ENCODE measurements around the gene QSOX1.

The QSOX1 gene

GRCh38 chr1:180169640-180170195, 15.0 kb downstream of the QSOX1 start:
- DNase-seq = no peak

GRCh38 chr1:180170546-180171151, 16.0 kb downstream of the QSOX1 start:
- no peak for DNase-seq

DNA sequence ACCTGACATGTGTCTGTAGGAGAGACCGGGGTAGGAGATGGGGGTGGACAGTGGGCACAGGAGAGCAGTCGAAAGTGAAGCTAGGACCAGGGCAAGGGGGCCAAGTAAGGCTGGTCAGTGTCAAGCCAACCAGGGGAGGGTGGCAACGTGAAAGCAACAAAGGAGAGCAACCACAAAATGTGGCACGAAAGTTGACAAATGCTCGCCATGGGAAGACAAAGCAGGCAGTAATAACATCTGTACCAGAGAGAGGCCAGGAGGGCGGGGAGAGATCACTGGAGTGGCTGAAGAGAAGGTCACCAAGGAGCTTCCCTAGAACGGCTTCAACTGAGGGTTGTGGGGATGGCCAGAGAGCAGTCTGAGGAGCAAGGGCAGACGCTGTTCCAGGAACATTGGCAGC, 17.0 kb downstream of the QSOX1 start:
- DNase-seq = no peak

- no peak for DNase-seq
Observed at GRCh38 chr1:180173451-180173850, 18.8 kb downstream of the QSOX1 start.

DNA sequence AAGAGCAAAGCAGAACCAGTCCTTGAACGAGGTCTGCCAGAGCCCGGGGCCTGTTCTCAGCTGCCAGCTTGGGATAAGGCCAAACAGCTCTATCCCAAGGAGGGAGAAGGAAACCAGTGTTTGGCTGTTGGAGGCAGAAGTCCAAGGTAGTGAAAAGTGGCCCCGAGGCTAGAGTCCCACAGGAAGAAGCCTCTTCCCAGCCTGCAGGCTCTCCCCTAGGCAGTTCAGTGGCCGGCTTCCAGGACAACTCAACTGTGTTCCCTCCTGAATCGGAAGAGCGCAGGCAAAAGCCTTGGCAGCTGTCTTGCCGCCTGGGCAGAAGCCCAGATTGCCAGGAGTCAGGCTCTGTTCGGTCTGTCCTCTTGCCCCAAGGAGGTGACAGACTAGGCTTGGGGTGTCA, 19.3 kb downstream of the QSOX1 start:
- peak in 38 of 51 donors; percentile 15 to 86 (median 61) for DNase-seq

DNA sequence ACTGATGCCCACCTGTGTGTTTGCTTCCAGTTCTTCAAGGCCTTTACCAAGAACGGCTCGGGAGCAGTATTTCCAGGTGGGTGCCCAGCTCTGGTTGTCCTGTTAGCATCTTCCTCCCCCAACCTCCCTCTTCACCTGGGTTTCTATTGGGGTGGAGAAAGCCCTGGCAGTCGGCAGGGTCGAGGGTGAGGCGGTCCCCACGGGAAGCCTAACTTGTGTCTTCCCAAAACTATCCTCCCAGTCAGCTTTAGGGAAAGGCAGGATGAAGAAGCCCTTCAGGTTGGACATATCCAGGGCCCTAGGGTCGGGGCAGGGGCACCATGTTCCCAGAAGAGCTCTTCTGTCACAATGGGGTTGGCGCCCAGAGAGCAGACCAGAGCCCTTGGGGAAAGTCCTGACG, 20.6 kb downstream of the QSOX1 start:
- DNase-seq = no peak

DNA sequence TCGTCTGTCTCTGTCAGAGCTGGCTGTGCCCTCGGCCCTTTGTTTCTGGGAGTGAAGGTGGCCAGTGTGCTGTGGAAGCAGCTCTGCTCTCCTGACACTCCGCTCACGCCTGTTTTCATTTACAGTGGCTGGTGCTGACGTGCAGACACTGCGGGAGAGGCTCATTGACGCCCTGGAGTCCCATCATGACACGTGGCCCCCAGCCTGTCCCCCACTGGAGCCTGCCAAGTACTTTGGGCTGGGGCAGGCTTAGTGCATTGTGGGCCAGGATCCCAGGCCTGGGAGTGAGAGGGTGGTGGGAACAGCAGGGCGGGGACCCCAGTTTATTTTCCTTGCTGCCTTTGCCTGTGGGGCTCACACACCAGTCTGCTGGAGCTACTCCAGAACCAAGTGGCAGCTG, 21.1 kb downstream of the QSOX1 start:
- peak in 2 of 51 donors; percentile 22 to 40 for DNase-seq

DNA sequence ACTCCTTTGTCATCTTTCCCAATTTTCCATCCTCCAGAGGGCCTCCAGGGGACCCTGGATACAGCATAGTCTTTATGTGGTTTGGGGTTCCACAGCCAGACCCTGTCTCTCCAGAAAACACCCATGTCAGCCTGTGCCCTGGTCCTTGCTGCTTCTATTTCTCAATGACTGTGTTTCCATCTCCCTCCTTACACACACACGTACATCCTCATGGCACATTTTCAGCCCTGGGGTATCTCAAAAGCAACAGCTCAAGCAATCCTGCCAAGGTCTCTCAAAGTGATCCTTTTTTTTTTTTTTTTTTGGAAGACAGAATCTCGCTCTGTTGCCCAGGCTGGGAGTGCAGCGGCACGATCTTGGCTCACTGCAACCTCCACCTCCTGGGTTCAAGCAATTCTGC, 22.3 kb downstream of the QSOX1 start:
- no peak for DNase-seq

DNA sequence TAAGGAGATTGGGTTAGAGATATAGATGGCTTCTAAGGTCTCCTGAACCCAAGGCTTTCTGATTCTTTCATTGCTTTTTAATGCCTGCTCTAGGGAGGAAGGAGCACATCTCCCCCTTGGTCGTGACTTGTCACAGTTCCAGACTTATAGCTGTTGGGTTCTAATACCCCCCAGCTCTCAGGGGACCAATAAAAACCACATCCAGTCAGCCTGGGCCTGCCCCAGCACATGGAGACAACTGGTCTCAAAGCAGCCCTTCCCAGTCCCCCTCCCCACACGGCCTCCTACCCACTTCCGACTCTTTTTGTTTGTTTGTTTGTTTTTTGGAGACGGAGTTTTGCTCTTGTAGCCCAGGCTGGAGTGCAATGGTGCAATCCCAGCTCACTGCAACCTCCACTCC, 23.3 kb downstream of the QSOX1 start:
- no peak for DNase-seq

GRCh38 chr1:180178511-180179161, 24.0 kb downstream of the QSOX1 start:
- peak in 32 of 51 donors; percentile 9 to 72 (median 42) for DNase-seq

GRCh38 chr1:180179162-180179957, 24.7 kb downstream of the QSOX1 start:
- no peak for DNase-seq

DNA sequence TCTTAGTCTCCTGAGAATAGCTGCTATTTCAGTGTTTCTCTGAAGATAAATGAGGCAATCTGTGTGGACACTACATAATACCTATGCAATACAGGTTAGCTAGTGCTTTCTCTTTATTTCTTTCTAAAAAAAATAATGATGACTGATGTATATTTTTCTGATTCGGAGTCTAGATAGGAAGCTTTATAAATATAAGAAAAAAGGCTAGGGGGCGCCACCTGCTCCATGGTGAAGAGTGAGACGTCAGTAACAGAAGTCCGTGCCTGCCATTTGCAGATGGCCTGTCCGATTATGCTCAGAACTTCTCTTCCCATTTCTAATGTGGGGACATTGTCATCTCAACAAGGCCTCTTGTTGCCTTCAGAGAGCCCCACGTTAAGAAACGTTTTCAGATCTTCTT, 26.4 kb downstream of the QSOX1 start:
- peak in 2 of 51 donors; percentile 6 to 13 for DNase-seq

GRCh38 chr1:180181996-180182642, 27.4 kb downstream of the QSOX1 start:
- DNase-seq = peak in 1 of 51 donors; percentile 26

GRCh38 chr1:180182643-180183311, 28.1 kb downstream of the QSOX1 start:
- DNase-seq = peak in 2 of 51 donors; percentile 21 to 33

GRCh38 chr1:180183426-180183825, 28.8 kb downstream of the QSOX1 start:
- no peak for DNase-seq

DNA sequence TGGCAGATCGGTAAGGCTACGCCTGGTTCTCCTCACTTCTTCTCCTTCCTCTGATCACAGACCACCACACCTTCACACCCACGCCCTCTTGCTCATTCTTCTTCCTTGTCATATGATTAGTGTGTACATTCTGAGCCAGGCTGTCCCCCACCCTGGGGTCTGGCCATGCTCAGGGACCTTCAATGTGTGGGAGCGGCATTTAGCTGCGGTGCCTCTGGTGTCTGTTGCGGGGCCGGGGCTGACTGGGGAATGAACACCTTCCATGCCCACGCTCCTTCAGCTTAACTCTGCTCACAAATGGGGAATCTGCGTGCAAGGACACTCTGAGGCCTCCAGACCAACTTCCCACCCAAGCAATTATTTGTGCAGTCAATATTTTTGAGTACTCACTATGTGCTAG, 29.4 kb downstream of the QSOX1 start:
- DNase-seq = no peak

- DNase-seq = no peak
Observed at GRCh38 chr1:180185281-180185680, 30.6 kb downstream of the QSOX1 start.

DNA sequence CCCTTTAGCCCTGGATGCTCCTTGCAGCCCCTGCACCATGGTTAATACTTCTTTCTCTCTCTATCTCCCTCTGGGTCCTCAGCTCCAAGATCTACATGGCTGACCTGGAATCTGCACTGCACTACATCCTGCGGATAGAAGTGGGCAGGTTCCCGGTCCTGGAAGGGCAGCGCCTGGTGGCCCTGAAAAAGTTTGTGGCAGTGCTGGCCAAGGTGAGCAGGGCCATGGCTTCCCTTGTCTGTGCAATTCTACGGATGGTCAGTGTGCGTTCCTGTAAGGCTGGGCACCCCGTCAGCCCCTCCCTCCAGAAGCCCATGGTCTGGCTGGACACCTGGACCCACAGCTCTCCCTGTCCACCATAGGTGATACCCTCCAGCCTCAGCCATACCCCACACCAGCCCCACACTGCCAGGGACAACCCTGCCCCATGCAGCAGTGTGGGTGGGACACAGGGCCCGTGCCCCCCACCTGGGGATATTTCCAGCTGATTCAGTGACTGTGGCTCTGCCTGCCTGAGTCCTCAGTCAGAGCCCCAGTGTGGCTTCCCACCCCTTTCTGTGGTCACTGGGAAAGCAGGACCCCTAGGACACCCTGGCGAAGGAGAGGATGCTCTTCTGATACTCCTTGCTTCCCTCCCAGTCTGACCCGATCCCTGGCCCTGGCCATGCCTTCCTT, 31.4 kb downstream of the QSOX1 start:
- DNase-seq = no peak

DNA sequence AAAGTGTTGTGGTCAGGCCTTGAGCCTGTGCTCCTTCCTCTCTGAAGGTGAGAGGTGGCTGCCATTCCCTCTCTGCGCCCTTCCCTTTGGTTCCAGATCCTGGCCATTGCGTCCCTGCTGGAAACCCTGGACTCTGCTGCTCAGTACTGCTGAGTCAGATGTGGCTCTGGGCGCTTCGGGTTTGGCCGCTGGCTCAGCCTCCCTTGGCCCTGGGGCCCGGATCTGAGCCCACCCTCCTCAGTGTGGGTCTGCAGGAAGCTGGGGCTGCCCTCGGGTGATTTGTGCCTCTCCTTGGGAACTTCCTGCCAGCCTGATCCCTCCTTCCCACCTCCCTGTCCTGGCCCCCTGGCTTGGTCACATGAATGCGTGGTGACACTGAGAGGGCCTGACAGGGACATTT, 32.2 kb downstream of the QSOX1 start:
- peak in 3 of 51 donors; percentile 21 to 34 (median 26) for DNase-seq

- no peak for DNase-seq
Observed at GRCh38 chr1:180187626-180188025, 33.0 kb downstream of the QSOX1 start.

DNA sequence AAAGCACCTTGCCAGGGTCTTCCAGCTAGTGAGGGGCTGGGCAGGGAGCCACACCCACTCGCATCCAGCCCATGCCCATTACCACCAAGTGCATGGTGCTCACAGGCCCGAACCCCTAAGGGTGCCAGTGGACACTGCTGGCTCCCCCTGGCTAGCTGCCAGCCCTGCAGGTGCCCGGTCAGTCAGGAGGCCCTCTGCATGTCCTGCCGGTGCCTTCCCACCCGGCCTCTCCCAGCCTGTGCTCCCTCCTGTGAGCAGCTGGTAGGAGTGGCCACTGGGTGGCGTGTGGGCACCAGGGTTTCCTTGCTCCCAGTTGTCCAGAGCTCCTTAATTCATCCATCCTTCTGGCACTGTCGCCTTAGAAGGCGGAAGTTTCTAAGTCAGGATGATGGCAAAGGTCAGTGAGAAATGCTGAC, 33.4 kb downstream of the QSOX1 start:
- peak in 29 of 51 donors; percentile 7 to 63 (median 30) for DNase-seq

Measured in hypothalamus (tissue), 51 donors.